HepG2 (cell line): Measurements from ENCODE around the gene PRDM10. TPM values are rescaled to one million over a fixed set of nuclear protein-coding genes. Genes with fewer than 3 reads are reported as not detected.

Experiments
- GTF2F1 ChIP-seq: fragments of 150-350 bp; IDR thresholded peaks from 2 replicates; pipeline ENCODE4 v1.6.1; 2014; ENCODE audit warnings: low read length
- KAT8 ChIP-seq: IDR thresholded peaks from 2 replicates; pipeline ENCODE4 v1.6.1; 2016; ENCODE audit warnings: missing genetic modification reagents, missing compliant biosample characterization
- MAFF ChIP-seq: IDR thresholded peaks from 2 replicates; pipeline ENCODE4 v1.6.1; 2011; ENCODE audit warnings: low read depth, low read length, improper control_type of control experiment
- MYC ChIP-seq: sonication (generic); formaldehyde crosslinking; IDR thresholded peaks from 2 replicates; pipeline ENCODE4 v1.9.0; 2021; ENCODE audit warnings: missing genetic modification reagents, borderline replicate concordance
- NPAS2 ChIP-seq: sonication (generic); formaldehyde crosslinking; IDR thresholded peaks from 2 replicates; pipeline ENCODE4 v1.8.0; 2022; ENCODE audit warnings: mild to moderate bottlenecking, missing genetic modification reagents, borderline replicate concordance
- NR2F2 ChIP-seq: IDR thresholded peaks from 2 replicates; pipeline ENCODE4 v1.6.1; 2012; ENCODE audit warnings: low read depth, inconsistent platforms, borderline replicate concordance
- PRMT3 ChIP-seq: sonication (generic); formaldehyde crosslinking; IDR thresholded peaks from 2 replicates; pipeline ENCODE4 v1.8.1; 2022; ENCODE audit warnings: low read depth, mild to moderate bottlenecking, moderate library complexity, missing genetic modification reagents, borderline replicate concordance
- SAP130 ChIP-seq: IDR thresholded peaks from 2 replicates; pipeline ENCODE4 v1.6.1; 2016; ENCODE audit warnings: low read depth
- SOX13 ChIP-seq, 3 experiments: fragments of 450-650 bp in 1 of 3; sonication (generic) in 1 of 3; formaldehyde crosslinking in 1 of 3; IDR thresholded peaks in 2 of 3; conservative IDR thresholded peaks in 1 of 3; 2 replicates each; pipeline versions ENCODE4 v1.5.0 to v1.6.1; 2016 to 2020; ENCODE audit warnings: antibody characterized with exemption in 1 of 3, mild to moderate bottlenecking in 1 of 3, missing compliant biosample characterization in 1 of 3, missing genetic modification reagents in 1 of 3, moderate library complexity in 1 of 3
- SP140L ChIP-seq: sonication (generic); formaldehyde crosslinking; IDR thresholded peaks from 2 replicates; pipeline ENCODE4 v1.4.0; 2020; ENCODE audit warnings: missing genetic modification reagents, borderline replicate concordance
- SPEN ChIP-seq: sonication (generic); formaldehyde crosslinking; IDR thresholded peaks from 2 replicates; pipeline ENCODE4 v1.5.1; 2020; ENCODE audit warnings: low read depth, mild to moderate bottlenecking, missing genetic modification reagents
- TIGD3 ChIP-seq: sonication (generic); formaldehyde crosslinking; IDR thresholded peaks from 2 replicates; pipeline ENCODE4 v1.5.1; 2020; ENCODE audit warnings: mild to moderate bottlenecking, missing genetic modification reagents, borderline replicate concordance
- TOE1 ChIP-seq: sonication (generic); formaldehyde crosslinking; IDR thresholded peaks from 2 replicates; pipeline ENCODE4 v1.4.0; 2020; ENCODE audit warnings: mild to moderate bottlenecking, missing genetic modification reagents
- ZEB1 ChIP-seq: IDR thresholded peaks from 2 replicates; pipeline ENCODE4 v1.6.1; 2012; ENCODE audit warnings: mild to moderate bottlenecking, low read depth, inconsistent platforms; ENCODE audit not compliant: insufficient replicate concordance
- ZNF232 ChIP-seq: sonication (generic); formaldehyde crosslinking; IDR thresholded peaks from 2 replicates; pipeline ENCODE4 v1.4.0; 2020; ENCODE audit warnings: missing genetic modification reagents, borderline replicate concordance
- ZNF281 ChIP-seq: sonication (generic); formaldehyde crosslinking; IDR thresholded peaks from 2 replicates; pipeline ENCODE4 v1.4.0; 2020; ENCODE audit warnings: missing genetic modification reagents, borderline replicate concordance
- ZNF326 ChIP-seq: sonication (generic); formaldehyde crosslinking; IDR thresholded peaks from 2 replicates; pipeline ENCODE4 v1.4.0; 2020; ENCODE audit warnings: missing genetic modification reagents, borderline replicate concordance
- ZNF614 ChIP-seq: IDR thresholded peaks from 2 replicates; pipeline ENCODE4 v1.6.1; 2018; ENCODE audit warnings: missing biosample characterization, missing genetic modification reagents, inconsistent platforms, borderline replicate concordance
- ZNF746 ChIP-seq: sonication (generic); formaldehyde crosslinking; IDR thresholded peaks from 2 replicates; pipeline ENCODE4 v1.8.0; 2022; ENCODE audit warnings: mild to moderate bottlenecking, missing genetic modification reagents
- ZNF749 ChIP-seq: sonication (generic); formaldehyde crosslinking; IDR thresholded peaks from 2 replicates; pipeline ENCODE4 v1.8.0; 2022; ENCODE audit warnings: mild to moderate bottlenecking, missing genetic modification reagents, moderate library complexity, borderline replicate concordance
- polyA plus RNA-seq, 8 experiments: library from polyadenylated mRNA; depleted of rRNA in 3 of 8; stranded (reverse) in 7 of 8; unstranded in 1 of 8; fragments of >200 nt; fragmentation: Illumina TruSeq in 4 of 8; extraction: Trizol in 4 of 8; gene quantifications; 2 replicates each; pipeline versions ENCODE4 v1.2.1 to v1.2.3, GENCODE V29; 2011 to 2016; ENCODE audit warnings: low read depth in 4 of 8, missing spikeins in 1 of 8, mixed read lengths in 1 of 8; ENCODE audit not compliant: insufficient read depth in 1 of 8
- total RNA-seq, 5 experiments: library from RNA; depleted of rRNA; stranded (reverse); fragments of >200 nt; fragmentation: Illumina TruSeq; extraction: Trizol; gene quantifications; 2 replicates each; pipeline ENCODE4 v1.2.3, GENCODE V29; 2016; ENCODE audit warnings: low read depth in 1 of 5
- TF ChIP-seq, protein P1 (sequence below): sonication (generic); formaldehyde crosslinking; IDR thresholded peaks from 2 replicates; pipeline ENCODE4 v1.4.0; 2020; ENCODE audit warnings: missing genetic modification reagents
- TF ChIP-seq, protein P2 (sequence below): sonication (generic); formaldehyde crosslinking; IDR thresholded peaks from 2 replicates; pipeline ENCODE4 v1.8.1; 2023; ENCODE audit warnings: mild to moderate bottlenecking, moderate library complexity, missing genetic modification reagents

Gene PRDM10
- total and polyA plus RNA-seq, 2 of the 13 experiments (the other 11 are each of a cell fraction or from before 2014, with no cell fraction given) = 5.7 to 5.8 TPM

DNA sequence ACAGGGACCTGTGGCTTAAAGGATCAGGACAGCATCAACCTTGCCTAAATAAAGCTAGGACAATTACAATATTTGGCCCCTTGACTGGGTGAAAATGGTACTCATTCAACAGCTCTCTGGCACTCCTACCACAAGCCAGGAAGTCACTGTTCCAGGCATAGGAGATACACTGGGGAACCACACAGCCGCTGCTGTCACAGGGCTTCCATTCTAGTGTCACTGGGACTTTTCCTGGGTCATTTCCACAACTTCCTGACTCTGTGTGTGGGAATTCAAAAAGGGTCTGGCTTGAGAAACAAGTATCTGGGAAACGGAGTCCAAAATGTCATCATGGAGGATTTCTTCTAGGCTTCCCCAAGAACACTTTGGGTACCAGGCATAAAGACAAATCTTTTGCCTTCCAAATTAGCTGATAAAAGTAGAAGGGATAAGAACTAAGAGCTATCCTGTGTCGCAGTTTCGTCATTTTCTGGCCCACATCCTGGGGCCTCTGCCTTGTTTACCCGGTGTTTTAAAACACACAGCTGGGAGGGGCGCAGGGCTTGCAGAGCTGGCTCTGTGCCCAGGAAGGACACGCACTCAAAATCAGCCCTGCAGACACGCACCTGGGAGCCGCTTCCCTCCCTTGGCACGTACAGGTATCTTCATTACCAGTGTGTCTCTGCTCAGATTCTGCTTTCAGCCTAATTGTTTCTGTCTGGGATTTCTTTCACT, 149.0 kb downstream of the PRDM10 start (continued):
- TF ChIP-seq TIGD3 (0 out of 2 replicates have a peak, but pooled peaks have one; percentile 56), ZNF326 (CRISPR knock-in tag) (no peak), GTF2F1 (no peak), SAP130 (CRISPR knock-in tag) (peak; percentile 78), ZEB1 (peak; percentile 90), TOE1 (CRISPR knock-in tag) (peak; percentile 64; the same call in 1 of the 2 replicates), NR2F2 (0 out of 2 replicates have a peak, but pooled peaks have one; percentile 40), ZNF232 (CRISPR knock-in tag) (peak; percentile 37; the same call in 1 of the 2 replicates), ZNF749 (CRISPR knock-in tag) (0 out of 2 replicates have a peak, but pooled peaks have one; percentile 20), ZNF281 (CRISPR knock-in tag) (no peak), PRMT3 (CRISPR knock-in tag) (no peak), SPEN (CRISPR knock-in tag) (peak; percentile 81; the same call in 1 of the 2 replicates), SOX13 (IDR thresholded peaks at IDR 0.05) (peak; percentile 50; the same call in 1 of the 2 replicates), SOX13 (CRISPR knock-in tag; conservative IDR thresholded peaks at IDR 0.05 in 1 of 2, IDR thresholded peaks at IDR 0.05 in 1 of 2) (peak in 1 of 2 experiments; percentile 80; a peak in 2 of 4 replicates), NPAS2 (CRISPR knock-in tag) (no peak), ZNF746 (no peak), MAFF (no peak), MYC (peak; percentile 45; the same call in 1 of the 2 replicates), SP140L (CRISPR knock-in tag) (0 out of 2 replicates have a peak, but pooled peaks have one; percentile 68), ZNF614 (CRISPR knock-in tag) (peak; percentile 62; the same call in 1 of the 2 replicates), KAT8 (peak; percentile 54; the same call in 1 of the 2 replicates)
- TF ChIP-seq, protein P1, sequence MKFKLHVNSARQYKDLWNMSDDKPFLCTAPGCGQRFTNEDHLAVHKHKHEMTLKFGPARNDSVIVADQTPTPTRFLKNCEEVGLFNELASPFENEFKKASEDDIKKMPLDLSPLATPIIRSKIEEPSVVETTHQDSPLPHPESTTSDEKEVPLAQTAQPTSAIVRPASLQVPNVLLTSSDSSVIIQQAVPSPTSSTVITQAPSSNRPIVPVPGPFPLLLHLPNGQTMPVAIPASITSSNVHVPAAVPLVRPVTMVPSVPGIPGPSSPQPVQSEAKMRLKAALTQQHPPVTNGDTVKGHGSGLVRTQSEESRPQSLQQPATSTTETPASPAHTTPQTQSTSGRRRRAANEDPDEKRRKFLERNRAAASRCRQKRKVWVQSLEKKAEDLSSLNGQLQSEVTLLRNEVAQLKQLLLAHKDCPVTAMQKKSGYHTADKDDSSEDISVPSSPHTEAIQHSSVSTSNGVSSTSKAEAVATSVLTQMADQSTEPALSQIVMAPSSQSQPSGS (CRISPR knock-in tag) = peak; percentile 91; the same call in 1 of the 2 replicates
- TF ChIP-seq, protein P2, sequence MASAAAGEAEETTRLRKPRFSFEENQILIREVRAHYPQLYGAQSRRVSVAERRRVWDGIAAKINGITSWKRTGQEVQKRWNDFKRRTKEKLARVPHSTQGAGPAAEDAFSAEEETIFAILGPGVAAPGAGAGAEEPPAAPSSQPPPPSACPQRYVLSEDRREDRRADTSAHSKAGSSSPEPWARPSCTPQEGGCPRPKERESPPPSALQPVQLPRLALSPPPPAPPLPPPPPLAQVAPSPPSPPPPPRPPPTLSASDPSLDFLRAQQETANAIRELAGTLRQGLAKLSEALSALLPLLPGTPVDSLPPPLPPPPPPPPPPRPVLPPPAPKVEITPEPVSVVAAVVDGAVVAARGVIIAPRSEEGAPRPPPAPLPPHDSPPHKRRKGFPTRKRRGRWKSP (CRISPR knock-in tag) = peak; percentile 44; the same call in 1 of the 2 replicates
